ENCODE measurements around the gene NPAS3.

DNA sequence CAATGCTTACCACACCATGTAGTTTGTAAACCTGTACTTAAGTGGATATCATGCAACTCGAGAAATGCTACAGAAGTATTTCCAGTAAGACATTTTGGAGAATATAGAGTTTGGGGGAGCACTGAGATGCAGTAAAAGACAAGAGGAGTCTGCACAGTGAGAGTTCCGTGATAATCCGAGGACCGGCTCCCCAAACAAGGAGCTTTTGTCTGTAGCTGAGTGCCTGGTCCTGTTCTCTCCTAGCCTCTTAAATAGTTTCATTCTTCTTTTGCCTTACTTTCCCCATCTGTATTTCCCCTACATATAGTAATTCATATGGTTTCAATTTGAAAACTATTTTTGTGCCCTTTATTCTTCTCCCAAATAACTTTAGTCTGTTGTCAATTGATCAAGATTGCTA, 648.1 kb downstream of the NPAS3 start:
- TF ChIP-seq CTCF (IDR thresholded peaks at IDR 0.05; ENCODE audit: low read depth, low read length): no peak
- TF ChIP-seq EZH2phosphoT487 (IDR thresholded peaks at IDR 0.05; ENCODE audit: low read depth): no peak

All from OCI-LY3 (cell line).